ENCODE data around the gene PCDHGA6.
"Not testable (repeated sequence)": the region's sequence is repeated elsewhere in the genome, so short reads cannot be mapped to it uniquely, and the experiment has no call there.

PCDHGA6 gene

DNA sequence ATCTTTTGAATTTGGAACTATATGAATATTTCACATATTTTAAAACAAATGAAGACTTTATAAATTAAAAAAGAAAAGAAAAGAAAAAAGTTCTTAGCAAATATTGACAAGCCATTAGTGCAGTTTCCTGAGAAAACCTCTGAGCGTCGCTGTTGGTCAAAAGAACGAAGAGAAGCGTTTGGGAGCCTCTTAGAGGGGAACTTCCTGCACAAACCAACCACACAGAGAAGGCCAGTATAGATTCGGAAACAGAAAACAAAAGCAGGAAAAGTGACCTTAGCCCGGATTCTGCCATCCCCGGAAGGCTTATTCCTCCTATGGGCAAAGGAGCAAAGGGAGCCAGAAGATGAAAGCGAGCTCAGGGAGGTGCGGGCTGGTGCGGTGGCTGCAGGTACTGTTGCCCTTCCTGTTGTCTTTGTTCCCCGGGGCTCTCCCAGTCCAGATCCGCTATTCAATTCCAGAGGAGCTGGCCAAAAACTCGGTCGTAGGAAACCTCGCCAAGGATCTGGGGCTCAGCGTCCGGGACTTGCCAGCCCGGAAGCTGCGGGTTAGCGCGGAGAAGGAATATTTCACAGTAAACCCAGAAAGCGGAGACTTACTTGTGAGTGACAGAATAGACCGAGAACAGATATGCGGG lies 13.8 kb upstream of the PCDHGA6 start, which contains the start of gene PCDHGB2:
Gene PCDHGB2 (plus strand): TSS at position 205 of the 637 bp plus-strand sequence. CDS start 142 bp downstream, at position 347.
- DNase-seq (ENCODE audit: low spot score) = peak; percentile 54

DNA sequence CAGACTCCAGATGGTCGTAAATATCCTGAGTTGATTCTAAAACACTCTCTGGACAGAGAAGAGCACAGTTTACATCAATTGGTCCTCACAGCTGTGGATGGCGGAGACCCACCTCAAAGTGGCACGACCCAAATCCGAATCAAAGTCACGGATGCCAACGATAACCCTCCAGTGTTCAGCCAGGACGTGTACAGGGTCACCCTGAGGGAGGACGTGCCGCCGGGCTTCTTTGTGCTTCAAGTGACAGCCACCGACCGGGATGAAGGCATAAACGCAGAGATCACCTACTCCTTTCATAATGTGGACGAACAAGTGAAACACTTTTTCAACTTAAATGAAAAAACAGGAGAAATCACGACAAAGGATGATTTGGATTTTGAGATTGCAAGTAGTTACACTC lies 13.0 kb upstream of the PCDHGA6 start:
- DNase-seq (ENCODE audit: low spot score) = no peak

DNA sequence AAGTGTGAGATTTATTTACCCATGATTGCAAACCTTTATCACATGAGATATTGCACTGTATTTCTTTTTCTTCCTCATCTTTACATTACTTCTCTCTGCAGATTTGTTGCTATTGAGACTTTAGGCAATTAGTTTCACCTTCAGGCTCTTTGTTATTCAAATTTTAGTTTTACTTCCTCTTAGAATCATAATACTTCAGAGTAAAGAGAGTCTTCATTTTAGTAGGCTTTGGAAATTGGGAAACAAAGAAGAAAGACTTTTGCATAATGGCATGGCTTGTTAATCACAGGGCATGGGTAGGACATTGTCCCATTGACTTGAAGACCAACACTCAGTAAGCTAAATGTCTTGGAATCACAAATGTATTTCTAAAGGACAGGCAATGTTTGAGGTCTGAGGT lies 11.0 kb upstream of the PCDHGA6 start:
- no peak for DNase-seq (ENCODE audit: low spot score)

DNA sequence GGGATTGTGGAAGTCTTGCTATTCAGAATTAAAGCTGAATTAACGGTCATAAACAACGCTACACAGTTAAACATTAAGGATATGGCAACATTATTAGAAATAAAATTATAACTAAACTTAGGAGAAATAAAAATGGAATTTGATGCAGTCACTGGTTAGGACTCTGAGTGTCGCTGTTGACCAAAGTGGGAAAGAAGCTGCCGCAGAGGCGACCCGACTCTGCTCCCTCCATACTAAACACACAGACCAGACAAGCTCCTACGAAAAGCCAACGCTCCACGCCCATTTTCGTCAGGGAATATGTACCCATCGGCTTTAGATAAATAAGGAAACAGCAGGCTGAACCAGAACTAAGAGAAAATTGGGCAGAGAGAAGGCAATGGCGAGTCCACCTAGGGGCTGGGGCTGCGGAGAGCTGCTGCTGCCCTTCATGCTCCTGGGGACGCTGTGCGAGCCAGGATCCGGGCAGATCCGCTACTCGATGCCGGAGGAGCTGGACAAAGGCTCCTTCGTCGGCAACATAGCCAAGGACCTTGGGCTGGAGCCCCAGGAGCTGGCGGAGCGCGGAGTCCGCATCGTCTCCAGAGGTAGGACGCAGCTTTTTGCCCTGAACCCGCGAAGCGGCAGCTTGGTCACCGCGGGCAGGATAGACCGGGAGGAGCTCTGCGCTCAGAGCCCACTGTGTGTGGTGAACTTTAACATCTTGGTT lies 9.6 kb upstream of the PCDHGA6 start, which contains the start of gene PCDHGA5:
Gene PCDHGA5 (plus strand): TSS at position 211 of the 709 bp plus-strand sequence. CDS start 169 bp downstream, at position 380.
- peak; percentile 17 for DNase-seq (ENCODE audit: low spot score)

DNA sequence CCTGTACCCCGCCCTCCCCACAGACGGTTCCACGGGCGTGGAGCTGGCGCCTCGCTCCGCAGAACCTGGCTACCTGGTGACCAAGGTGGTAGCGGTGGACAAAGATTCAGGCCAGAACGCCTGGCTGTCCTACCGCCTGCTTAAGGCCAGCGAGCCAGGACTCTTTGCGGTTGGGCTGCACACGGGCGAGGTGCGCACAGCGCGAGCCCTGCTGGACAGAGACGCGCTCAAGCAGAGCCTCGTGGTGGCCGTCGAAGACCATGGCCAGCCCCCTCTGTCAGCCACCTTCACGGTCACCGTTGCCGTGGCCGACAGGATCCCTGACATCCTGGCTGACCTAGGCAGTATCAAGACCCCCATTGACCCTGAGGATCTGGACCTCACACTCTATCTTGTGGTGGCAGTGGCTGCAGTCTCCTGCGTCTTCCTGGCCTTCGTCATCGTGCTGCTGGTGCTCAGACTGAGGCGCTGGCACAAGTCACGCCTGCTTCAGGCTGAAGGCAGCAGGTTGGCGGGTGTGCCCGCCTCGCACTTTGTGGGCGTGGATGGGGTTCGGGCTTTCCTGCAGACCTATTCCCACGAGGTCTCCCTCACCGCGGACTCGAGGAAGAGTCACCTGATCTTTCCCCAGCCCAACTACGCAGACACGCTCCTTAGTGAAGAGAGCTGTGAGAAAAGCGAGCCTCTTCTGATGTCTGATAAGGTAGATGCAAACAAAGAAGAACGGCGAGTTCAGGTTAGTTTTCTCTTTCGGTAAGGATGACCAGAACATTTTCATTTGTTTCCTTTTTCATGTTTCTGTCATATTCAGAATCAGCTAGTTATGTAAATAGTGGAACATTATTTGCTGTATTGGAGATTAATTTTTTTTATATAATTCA lies 7.4 kb upstream of the PCDHGA6 start:
- no peak for DNase-seq (ENCODE audit: low spot score)

DNA sequence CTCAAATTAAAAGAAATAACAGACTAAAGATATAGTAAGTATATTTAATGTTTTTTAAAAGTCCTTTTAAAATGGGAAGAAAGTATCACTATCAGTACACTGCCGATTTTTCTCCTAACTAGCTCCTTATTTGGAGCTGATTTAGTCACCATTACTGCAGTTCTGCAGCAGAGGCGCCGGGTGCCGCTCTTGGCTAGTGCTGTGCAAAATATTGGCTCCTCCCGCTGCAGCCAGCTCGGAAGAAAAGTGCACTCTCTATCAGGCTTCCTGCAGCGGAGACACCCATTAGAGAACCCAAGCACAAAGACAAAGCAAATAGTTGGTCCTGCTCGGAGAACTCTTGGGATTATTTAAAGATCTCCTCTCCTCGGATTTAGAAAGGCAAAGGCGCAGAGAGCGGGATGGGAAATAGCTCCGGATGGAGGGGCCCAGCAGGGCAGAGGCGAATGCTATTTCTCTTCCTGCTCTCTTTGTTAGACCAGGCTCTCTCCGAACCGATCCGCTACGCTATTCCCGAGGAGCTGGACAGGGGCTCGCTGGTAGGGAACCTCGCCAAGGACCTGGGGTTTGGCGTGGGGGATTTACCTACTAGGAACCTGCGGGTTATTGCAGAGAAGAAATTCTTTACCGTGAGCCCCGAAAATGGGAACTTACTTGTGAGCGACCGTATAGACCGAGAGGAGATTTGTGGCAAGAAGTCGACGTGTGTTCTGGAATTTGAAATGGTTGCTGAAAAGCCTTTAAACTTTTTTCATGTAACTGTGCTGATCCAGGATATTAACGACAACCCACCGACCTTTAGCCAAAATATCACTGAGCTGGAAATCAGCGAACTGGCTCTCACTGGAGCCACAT lies 3.5 kb upstream of the PCDHGA6 start, which contains the start of gene PCDHGB3:
Gene PCDHGB3 (plus strand): TSS at position 249 of the 855 bp plus-strand sequence. CDS start 153 bp downstream, at position 402.
- peak; percentile 66 for DNase-seq (ENCODE audit: low spot score)

DNA sequence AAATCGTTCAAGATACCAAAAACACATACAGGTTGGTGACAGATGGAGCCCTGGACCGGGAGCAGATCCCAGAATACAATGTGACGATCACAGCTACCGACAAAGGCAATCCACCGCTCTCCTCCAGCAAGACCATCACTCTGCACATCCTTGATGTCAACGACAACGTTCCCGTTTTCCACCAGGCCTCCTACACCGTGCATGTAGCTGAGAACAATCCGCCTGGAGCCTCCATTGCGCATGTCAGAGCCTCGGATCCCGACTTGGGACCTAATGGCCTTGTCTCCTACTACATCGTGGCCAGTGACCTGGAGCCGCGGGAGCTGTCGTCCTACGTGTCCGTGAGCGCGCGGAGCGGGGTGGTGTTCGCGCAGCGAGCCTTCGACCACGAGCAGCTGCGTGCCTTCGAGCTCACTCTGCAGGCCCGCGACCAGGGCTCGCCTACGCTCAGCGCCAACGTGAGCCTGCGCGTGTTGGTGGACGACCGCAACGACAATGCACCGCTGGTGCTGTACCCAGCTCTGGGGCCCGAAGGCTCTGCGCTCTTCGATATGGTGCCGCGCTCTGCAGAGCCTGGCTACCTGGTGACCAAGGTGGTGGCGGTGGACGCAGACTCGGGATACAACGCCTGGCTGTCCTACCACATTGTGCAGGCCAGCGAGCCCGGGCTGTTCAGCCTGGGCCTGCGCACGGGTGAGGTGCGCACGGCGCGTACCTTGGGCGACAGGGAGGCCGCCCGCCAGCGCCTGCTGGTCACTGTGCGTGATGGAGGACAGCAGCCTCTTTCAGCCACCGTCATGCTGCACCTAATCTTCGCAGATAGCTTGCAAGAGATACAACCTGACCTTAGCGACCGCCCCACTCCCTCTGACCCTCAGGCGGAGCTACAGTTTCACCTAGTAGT lies 1.9 kb upstream of the PCDHGA6 start:
- DNase-seq (ENCODE audit: low spot score) = no peak

DNA sequence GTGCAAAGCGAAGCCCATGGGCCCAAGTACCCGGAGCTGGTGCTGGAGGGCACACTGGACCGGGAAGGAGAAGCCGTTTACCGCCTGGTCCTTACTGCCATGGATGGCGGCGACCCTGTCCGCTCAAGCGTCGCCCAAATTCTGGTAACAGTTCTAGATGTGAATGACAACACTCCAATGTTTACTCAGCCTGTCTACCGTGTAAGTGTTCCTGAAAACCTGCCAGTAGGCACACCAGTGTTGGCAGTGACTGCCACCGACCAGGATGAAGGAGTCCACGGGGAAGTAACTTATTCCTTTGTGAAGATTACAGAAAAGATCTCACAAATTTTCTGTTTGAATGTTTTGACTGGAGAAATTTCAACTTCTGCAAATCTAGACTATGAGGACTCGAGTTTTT lies 936 bp downstream of the PCDHGA6 start:
- no peak for DNase-seq (ENCODE audit: low spot score)

DNA sequence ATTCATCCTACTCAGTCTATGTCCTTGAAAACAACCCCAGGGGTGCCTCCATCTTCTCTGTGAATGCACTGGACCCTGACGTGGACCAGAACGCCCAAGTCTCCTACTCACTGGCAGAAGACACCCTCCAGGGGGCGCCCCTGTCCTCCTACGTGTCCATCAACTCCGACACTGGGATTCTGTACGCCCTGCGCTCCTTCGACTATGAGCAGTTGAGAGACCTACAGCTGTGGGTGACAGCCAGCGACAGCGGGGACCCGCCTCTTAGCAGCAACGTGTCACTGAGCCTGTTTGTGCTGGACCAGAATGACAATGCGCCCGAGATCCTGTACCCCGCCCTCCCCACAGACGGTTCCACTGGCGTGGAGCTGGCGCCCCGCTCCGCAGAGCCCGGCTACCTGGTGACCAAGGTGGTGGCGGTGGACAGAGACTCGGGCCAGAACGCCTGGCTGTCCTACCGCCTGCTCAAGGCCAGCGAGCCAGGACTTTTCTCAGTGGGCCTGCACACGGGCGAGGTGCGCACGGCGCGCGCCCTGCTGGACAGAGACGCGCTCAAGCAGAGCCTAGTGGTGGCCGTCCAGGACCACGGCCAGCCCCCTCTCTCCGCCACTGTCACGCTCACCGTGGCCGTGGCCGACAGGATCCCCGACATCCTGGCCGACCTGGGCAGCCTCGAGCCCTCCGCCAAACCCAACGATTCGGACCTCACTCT lies 1.9 kb downstream of the PCDHGA6 start:
- DNase-seq (ENCODE audit: low spot score) = not testable (repeated sequence)

DNA sequence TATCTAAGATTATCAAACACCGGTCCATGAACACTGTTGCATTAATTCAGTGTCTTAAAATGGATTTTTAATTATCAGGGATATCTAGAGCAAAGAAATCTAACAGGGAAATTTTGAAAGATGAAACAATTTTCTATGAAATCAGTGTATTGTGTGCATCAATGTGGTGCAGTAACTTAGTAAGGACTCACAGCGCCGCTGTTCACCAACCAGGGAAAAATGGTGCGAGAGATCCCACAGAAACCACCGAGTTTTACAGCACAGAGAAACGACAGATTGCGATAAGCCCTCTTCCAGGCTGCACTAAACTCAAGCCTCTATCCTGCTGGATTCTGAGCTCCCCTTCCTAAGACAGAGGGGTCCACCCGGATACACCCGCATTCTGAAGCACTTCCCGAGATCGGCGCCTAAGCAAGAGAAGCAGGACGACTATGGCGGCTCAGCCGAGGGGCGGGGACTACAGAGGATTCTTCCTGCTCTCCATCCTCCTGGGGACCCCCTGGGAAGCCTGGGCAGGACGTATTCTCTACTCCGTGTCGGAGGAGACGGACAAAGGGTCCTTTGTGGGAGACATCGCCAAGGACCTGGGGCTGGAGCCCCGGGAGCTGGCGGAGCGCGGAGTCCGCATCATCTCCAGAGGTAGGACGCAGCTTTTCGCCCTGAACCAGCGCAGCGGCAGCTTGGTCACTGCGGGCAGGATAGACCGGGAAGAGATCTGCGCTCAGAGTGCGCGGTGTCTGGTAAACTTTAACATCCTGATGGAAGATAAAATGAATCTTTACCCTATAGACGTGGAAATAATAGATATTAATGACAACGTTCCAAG lies 9.0 kb downstream of the PCDHGA6 start, which contains the start of gene PCDHGA7:
Gene PCDHGA7 (plus strand): TSS at position 274 of the 826 bp plus-strand sequence. CDS start 158 bp downstream, at position 432.
- DNase-seq (ENCODE audit: low spot score) = peak; percentile 33

DNA sequence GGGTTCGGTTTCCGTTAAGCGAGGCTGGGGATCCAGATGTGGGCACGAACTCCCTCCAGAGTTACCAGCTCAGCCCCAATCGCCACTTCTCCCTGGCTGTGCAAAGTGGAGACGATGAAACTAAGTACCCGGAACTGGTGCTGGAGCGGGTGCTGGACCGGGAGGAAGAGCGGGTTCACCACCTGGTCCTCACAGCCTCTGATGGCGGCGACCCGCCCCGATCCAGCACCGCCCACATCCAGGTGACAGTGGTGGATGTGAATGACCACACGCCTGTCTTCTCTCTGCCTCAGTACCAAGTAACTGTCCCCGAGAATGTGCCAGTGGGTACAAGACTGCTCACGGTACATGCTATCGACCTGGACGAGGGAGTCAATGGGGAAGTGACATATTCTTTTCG lies 9.7 kb downstream of the PCDHGA6 start:
- no peak for DNase-seq (ENCODE audit: low spot score)

DNA sequence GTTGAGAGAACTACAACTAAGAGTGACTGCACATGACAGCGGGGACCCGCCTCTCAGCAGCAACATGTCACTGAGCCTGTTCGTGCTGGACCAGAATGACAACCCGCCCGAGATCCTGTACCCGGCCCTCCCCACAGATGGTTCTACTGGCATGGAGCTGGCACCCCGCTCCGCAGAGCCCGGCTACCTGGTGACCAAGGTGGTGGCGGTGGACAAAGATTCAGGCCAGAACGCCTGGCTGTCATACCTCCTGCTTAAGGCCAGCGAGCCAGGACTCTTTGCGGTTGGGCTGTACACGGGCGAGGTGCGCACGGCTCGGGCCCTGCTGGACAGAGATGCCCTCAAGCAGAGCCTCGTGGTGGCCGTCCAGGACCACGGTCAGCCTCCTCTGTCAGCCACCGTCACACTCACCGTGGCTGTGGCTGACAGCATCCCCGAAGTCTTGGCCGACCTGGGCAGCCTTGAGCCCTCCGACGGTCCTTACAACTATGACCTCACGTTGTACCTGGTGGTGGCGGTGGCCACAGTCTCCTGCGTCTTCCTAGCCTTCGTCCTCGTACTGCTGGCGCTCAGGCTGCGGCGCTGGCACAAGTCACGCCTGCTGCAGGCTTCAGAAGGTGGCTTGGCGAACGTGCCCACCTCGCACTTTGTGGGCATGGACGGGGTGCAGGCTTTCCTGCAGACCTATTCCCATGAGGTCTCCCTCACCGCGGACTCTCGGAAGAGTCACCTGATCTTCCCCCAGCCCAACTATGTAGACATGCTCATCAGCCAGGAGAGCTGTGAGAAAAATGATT lies 11.0 kb downstream of the PCDHGA6 start:
- no peak for DNase-seq (ENCODE audit: low spot score)

DNA sequence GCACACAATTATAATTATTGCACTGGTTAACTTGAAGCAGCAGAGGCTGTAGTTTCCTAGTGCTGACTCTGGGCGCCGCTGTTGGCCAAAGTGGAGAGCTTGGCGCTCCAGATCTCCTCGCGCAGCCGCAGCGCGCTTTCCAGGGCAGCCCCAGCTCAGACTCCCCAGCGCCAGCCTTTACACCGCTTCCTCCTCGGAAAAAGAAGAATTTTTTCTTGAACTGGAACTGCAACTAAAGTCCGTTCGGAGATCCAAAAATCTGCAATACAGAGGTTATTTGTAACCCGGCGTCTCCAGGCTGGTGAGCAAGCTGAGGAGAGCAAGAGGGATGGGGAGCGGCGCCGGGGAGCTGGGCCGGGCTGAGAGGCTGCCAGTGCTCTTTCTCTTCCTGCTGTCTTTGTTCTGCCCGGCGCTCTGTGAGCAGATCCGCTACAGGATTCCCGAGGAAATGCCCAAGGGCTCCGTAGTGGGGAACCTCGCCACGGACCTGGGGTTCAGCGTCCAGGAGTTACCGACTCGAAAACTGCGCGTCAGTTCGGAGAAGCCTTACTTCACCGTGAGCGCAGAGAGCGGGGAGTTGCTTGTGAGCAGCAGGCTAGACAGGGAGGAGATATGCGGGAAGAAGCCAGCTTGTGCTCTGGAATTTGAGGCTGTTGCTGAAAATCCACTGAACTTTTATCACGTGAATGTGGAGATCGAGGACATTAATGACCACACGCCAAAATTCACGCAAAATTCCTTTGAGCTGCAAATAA lies 14.0 kb downstream of the PCDHGA6 start, which contains the start of gene PCDHGB4:
Gene PCDHGB4 (plus strand): TSS at position 142 of the 755 bp plus-strand sequence. CDS start 187 bp downstream, at position 329.
- peak; percentile 56 for DNase-seq (ENCODE audit: low spot score)

DNA sequence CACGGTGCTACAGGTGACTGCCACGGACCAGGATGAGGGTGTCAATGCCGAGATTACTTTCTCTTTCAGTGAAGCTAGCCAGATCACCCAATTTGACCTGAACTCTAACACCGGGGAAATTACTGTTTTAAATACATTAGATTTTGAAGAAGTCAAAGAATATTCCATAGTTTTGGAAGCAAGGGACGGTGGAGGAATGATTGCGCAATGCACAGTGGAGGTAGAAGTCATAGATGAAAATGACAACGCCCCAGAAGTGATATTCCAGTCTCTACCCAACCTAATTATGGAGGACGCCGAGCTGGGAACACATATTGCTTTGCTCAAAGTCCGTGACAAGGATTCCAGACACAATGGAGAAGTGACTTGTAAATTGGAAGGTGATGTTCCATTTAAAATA lies 15.0 kb downstream of the PCDHGA6 start:
- no peak for DNase-seq (ENCODE audit: low spot score)

DNA sequence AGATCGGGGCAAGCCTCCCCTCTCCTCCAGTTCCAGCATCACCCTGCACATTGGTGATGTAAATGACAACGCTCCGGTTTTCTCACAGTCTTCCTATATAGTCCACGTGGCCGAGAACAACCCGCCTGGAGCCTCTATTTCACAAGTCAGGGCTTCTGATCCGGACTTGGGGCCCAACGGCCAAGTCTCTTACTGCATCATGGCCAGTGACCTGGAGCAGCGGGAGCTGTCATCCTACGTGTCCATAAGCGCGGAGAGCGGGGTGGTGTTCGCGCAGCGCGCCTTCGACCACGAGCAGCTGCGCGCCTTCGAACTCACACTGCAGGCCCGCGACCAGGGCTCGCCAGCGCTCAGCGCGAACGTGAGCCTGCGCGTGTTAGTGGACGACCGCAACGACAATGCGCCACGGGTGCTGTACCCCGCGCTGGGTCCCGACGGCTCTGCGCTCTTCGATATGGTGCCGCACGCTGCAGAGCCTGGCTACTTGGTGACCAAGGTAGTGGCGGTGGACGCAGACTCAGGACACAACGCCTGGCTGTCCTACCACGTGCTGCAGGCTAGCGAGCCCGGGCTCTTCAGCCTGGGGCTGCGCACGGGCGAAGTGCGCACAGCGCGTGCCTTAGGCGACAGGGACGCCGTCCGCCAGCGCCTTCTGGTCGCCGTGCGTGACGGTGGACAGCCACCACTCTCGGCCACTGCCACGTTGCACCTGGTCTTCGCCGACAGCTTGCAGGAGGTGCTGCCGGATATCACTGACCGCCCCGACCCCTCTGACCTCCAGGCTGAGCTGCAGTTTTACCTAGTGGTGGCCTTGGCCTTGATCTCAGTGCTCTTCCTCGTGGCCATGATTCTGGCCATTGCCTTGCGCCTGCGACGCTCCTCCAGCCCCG lies 15.7 kb downstream of the PCDHGA6 start:
- DNase-seq (ENCODE audit: low spot score) = no peak
